Hepatocyte (in vitro differentiated cells): ENCODE results near the gene TIGD2. TPM values are rescaled to one million over a fixed set of nuclear protein-coding genes. Genes with fewer than 3 reads are reported as not detected.
A peak's percentile ranks its signal among the peaks of the same experiment; 100 is the strongest.

Experiments
- DNase-seq: peaks from one replicate; pipeline ENCODE4 v3.0.0-alpha.2; 2016; ENCODE audit warnings: low spot score
- H2AFZ ChIP-seq: fragments of 200-600 bp; sonication (generic); 2 replicates; pipeline ENCODE4 v1.6.0; 2016; ENCODE audit warnings: antibody characterized with exemption, mild to moderate bottlenecking
- H3K27ac ChIP-seq: fragments of 200-600 bp; sonication (generic); 2 replicates; pipeline ENCODE4 v1.5.1; 2016; ENCODE audit warnings: mild to moderate bottlenecking
- H3K27me3 ChIP-seq: fragments of 200-600 bp; sonication (generic); 2 replicates; pipeline ENCODE4 v1.6.1; 2016
- H3K36me3 ChIP-seq: fragments of 200-600 bp; sonication (generic); replicated peaks from 2 replicates; pipeline ENCODE4 v1.5.1; 2016; ENCODE audit warnings: low read depth; ENCODE audit not compliant: insufficient read depth
- H3K4me1 ChIP-seq: fragments of 200-600 bp; sonication (generic); 2 replicates; pipeline ENCODE4 v1.5.1; 2016; ENCODE audit warnings: mild to moderate bottlenecking, moderate library complexity; ENCODE audit not compliant: insufficient read depth
- H3K4me2 ChIP-seq: fragments of 200-600 bp; sonication (generic); 2 replicates; pipeline ENCODE4 v1.6.0; 2016
- H3K4me3 ChIP-seq: fragments of 200-600 bp; sonication (generic); 2 replicates; pipeline ENCODE4 v1.5.1; 2016; ENCODE audit warnings: mild to moderate bottlenecking
- H3K79me2 ChIP-seq: fragments of 200-600 bp; sonication (generic); 2 replicates; pipeline ENCODE4 v1.6.0; 2017; ENCODE audit warnings: mild to moderate bottlenecking
- H3K9me2 ChIP-seq: fragments of 200-600 bp; sonication (generic); replicated peaks from 2 replicates; pipeline ENCODE4 v1.6.0; 2017; ENCODE audit warnings: mild to moderate bottlenecking; ENCODE audit not compliant: insufficient read depth
- H3K9me3 ChIP-seq: fragments of 200-600 bp; sonication (generic); 2 replicates; pipeline ENCODE4 v1.5.1; 2016; ENCODE audit warnings: low read depth, mild to moderate bottlenecking
- H4K20me1 ChIP-seq: fragments of 200-600 bp; sonication (generic); 2 replicates; pipeline ENCODE4 v1.6.0; 2016; ENCODE audit warnings: mild to moderate bottlenecking; ENCODE audit not compliant: insufficient read depth, poor library complexity, severe bottlenecking
- EZH2 ChIP-seq: fragments of 200-600 bp; sonication (generic); IDR thresholded peaks from 2 replicates; pipeline ENCODE4 v1.6.1; 2016; ENCODE audit warnings: antibody characterized with exemption, mild to moderate bottlenecking, borderline replicate concordance
- EZH2phosphoT487 ChIP-seq: fragments of 200-600 bp; sonication (generic); IDR thresholded peaks from one replicate; pipeline ENCODE4 v1.6.1; 2018; ENCODE audit warnings: antibody characterized with exemption, mild to moderate bottlenecking, low read depth, moderate library complexity; ENCODE audit not compliant: unreplicated experiment, severe bottlenecking
- WGBS: methylation state at CpG from one replicate; pipeline ENCODE4 v1.1.6; 2016; ENCODE audit warnings: low lambda C conversion rate; ENCODE audit errors: missing lambda C conversion rate; 5-methylcytosine and 5-hydroxymethylcytosine counted together
- polyA plus RNA-seq: library from polyadenylated mRNA; unstranded; fragments of >200 nt; fragmentation: Nextera tagmentation; extraction: Ambion mirVana; gene quantifications from 2 replicates; pipeline ENCODE4 v1.2.1, GENCODE V29; 2016
- total RNA-seq: library from RNA; depleted of rRNA; stranded (reverse); fragments of >200 nt; gene quantifications from 2 replicates; pipeline ENCODE4 v1.2.3, GENCODE V29; 2014
- TF ChIP-seq, protein P1 (sequence below): fragments of 200-600 bp; sonication (generic); IDR thresholded peaks from 2 replicates; pipeline ENCODE4 v1.5.1; 2016; ENCODE audit warnings: antibody characterized with exemption, mild to moderate bottlenecking; ENCODE audit not compliant: poor library complexity

The TIGD2 gene
- total and polyA plus RNA-seq, 2 experiments from 2014 or later = 10.0 to 15.7 TPM

DNA sequence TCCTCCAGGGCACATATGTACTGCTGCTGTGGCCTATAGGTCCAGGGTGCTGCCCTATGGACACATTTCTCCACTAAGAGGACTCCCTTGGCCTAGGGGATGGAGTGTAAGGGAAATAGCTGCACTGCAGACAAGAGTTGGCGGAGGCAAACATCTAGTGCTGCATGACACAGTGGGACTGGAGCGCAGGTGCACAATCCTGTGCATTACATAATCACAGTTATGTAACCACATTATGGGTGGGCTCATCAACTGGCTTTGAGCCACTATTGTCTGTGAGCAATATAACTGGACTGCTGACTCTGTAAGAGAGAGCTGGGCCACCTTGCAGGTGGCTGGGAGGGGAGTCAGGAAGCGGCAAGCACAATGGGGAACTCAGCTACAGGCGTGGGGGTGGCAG lies 3.2 kb upstream of the TIGD2 start:
- no peaks in the 10 kb centered on the region for H3K9me2 ChIP-seq
- no peaks in the 10 kb centered on the region for H3K9me3 ChIP-seq
- peaks cover 2% of the 10 kb centered on the region for H3K79me2 ChIP-seq
- no peak overlapping the region for H3K4me3 ChIP-seq
- 96% methylated on average over 4 of the region's 4 CpGs for WGBS
- H3K4me1 ChIP-seq = peaks cover 7% of the 10 kb centered on the region
- H3K27me3 ChIP-seq = no peaks in the 10 kb centered on the region
- no peaks in the 10 kb centered on the region for H3K36me3 ChIP-seq
- TF ChIP-seq EZH2 (no peak), EZH2phosphoT487 (no peak)
- no peak overlapping the region for H3K4me2 ChIP-seq
- no peak overlapping the region for H3K27ac ChIP-seq
- H2AFZ ChIP-seq = no peak overlapping the region
- DNase-seq = no peak
- no peaks in the 10 kb centered on the region for H4K20me1 ChIP-seq

DNA sequence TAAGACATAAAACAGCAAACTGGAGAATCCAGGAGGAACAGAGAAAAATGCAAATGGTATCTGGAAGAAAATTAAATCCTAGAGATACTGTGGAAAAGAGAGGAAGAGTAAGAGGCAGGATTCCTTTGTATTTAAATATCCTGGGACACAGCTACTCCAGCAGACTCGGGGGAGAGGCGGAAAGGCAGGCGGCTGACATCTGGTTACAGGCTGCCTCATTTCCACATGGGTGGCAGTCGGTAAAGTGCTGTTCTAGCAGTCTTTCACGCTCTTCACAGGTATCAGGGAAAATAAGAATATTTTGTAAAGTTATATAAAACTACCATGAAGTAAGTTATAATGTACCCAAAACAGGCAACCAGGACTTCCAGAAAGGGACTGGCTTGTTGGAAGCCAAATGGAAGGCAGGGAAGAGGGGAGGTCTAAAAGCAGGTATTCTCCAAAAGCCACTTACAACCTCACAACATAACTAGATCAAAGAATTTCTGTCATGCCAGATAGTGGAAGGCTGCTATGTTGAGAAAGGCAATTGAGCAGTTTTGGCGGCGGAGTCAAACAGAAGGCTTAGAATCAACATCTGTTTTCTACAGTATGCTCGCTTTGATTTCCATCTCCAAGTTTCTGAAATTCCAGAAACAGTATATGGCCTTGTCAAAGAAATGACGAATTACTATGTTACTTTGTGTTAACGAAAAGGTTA lies 1.3 kb upstream of the TIGD2 start:
- peaks cover 16% of the 10 kb centered on the region for H3K79me2 ChIP-seq
- no peaks in the 10 kb centered on the region for H3K36me3 ChIP-seq
- WGBS = 27% methylated on average over 10 of the region's 10 CpGs
- H2AFZ ChIP-seq = peak overlapping the region; percentile 86
- H3K4me1 ChIP-seq = peaks cover 8% of the 10 kb centered on the region
- peak overlapping the region; percentile 87 for H3K4me2 ChIP-seq
- H3K4me3 ChIP-seq = peak overlapping the region; percentile 81
- H3K9me2 ChIP-seq = no peaks in the 10 kb centered on the region
- H4K20me1 ChIP-seq = no peaks in the 10 kb centered on the region
- H3K27ac ChIP-seq = no peak overlapping the region
- TF ChIP-seq EZH2phosphoT487 (no peak), EZH2 (no peak)
- TF ChIP-seq, protein P1, sequence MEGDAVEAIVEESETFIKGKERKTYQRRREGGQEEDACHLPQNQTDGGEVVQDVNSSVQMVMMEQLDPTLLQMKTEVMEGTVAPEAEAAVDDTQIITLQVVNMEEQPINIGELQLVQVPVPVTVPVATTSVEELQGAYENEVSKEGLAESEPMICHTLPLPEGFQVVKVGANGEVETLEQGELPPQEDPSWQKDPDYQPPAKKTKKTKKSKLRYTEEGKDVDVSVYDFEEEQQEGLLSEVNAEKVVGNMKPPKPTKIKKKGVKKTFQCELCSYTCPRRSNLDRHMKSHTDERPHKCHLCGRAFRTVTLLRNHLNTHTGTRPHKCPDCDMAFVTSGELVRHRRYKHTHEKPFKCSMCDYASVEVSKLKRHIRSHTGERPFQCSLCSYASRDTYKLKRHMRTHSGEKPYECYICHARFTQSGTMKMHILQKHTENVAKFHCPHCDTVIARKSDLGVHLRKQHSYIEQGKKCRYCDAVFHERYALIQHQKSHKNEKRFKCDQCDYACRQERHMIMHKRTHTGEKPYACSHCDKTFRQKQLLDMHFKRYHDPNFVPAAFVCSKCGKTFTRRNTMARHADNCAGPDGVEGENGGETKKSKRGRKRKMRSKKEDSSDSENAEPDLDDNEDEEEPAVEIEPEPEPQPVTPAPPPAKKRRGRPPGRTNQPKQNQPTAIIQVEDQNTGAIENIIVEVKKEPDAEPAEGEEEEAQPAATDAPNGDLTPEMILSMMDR = no peak
- DNase-seq = no peak
- no peaks in the 10 kb centered on the region for H3K9me3 ChIP-seq
- H3K27me3 ChIP-seq = no peaks in the 10 kb centered on the region

- no peaks in the 10 kb centered on the region for H3K27me3 ChIP-seq
- peaks cover 8% of the 10 kb centered on the region for H3K4me1 ChIP-seq
- WGBS = 1% methylated on average over 30 of the region's 30 CpGs
- peak; percentile 37 for DNase-seq
- peak overlapping the region; percentile 65 for H3K27ac ChIP-seq
- peak overlapping the region; percentile 87 for H3K4me2 ChIP-seq
- no peaks in the 10 kb centered on the region for H3K9me2 ChIP-seq
- H2AFZ ChIP-seq = peak overlapping the region; percentile 86
- TF ChIP-seq EZH2 (no peak), EZH2phosphoT487 (no peak)
- TF ChIP-seq, protein P1 = no peak
- H3K9me3 ChIP-seq = no peaks in the 10 kb centered on the region
- H4K20me1 ChIP-seq = no peaks in the 10 kb centered on the region
- H3K4me3 ChIP-seq = peak overlapping the region; percentile 81
- H3K79me2 ChIP-seq = peaks cover 16% of the 10 kb centered on the region
- H3K36me3 ChIP-seq = no peaks in the 10 kb centered on the region
Measured at GRCh38 chr4:89110541-89110985, 770 bp upstream of the TIGD2 start.

DNA sequence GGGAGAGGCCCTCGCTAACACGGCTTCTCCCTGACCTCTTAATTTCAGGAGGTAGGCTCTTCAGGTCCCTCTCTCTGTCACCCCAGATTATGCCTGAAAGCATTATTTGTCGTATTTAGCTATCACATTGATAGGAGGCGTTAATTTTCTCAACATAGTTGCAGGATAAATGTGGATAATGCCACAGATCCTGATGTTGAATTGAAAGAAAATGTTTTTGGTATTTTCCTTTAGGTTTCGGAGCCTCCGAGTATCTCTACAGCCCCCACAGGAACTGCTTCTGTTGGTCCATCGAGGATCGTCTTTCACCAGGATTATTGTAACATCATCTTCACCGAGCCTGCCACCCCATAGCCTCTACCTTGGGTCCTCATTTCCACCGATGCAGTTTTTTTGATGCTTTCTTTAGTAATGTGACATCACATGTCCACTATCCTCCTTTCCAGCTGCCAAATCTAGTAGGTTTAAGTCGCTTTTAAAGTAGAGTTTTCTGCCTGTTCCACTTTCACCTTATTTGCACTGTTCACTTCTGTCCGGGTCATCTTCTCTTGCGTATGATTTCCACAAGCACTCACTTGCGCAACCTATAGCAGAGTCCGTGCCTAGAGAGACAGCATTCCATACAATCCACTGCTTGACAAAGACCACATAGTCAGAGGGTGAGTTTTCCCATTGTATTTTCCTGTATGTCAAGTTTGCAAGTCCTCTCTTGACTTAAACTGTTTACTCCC lies 665 bp downstream of the TIGD2 start:
- 20% methylated on average over 15 of the region's 15 CpGs for WGBS
- TF ChIP-seq EZH2 = no peak
- no peak for TF ChIP-seq EZH2phosphoT487
- TF ChIP-seq, protein P1 = no peak
- no peaks in the 10 kb centered on the region for H3K9me2 ChIP-seq

More for the DNA sequence above, 665 bp downstream of the TIGD2 start:
- peaks cover 16% of the 10 kb centered on the region for H3K79me2 ChIP-seq
- peak overlapping the region; percentile 93 for H3K4me3 ChIP-seq
- peak overlapping the region; percentile 95 for H3K27ac ChIP-seq
- H3K4me2 ChIP-seq = peak overlapping the region; percentile 87
- peaks cover 8% of the 10 kb centered on the region for H3K4me1 ChIP-seq
- no peaks in the 10 kb centered on the region for H3K36me3 ChIP-seq
- peak overlapping the region; percentile 88 for H2AFZ ChIP-seq
- no peaks in the 10 kb centered on the region for H3K27me3 ChIP-seq
- H3K9me3 ChIP-seq = no peaks in the 10 kb centered on the region
- DNase-seq = peak; percentile 80
- no peaks in the 10 kb centered on the region for H4K20me1 ChIP-seq
